Trophoblast cell (in vitro differentiated cells and primary cell): ENCODE measurements around the gene SAMM50.

Experiments
- DNase-seq, 2 donors: peaks; one replicate each; pipeline ENCODE4 v3.0.0-alpha.2; 2016
- H2AFZ ChIP-seq: 2 replicates; pipeline ENCODE4 v1.6.1; 2013; ENCODE audit warnings: low read length, moderate library complexity, mild to moderate bottlenecking; ENCODE audit not compliant: insufficient read depth, poor library complexity
- H2AK5ac ChIP-seq: 2 replicates; pipeline ENCODE4 v1.6.1; 2013; ENCODE audit warnings: mild to moderate bottlenecking, low read length
- H2BK120ac ChIP-seq: 2 replicates; pipeline ENCODE4 v1.6.1; 2013; ENCODE audit warnings: low read length, mild to moderate bottlenecking, moderate library complexity; ENCODE audit not compliant: insufficient read depth, poor library complexity
- H2BK12ac ChIP-seq: 2 replicates; pipeline ENCODE4 v1.6.1; 2013; ENCODE audit warnings: mild to moderate bottlenecking, low read length, moderate library complexity
- H2BK5ac ChIP-seq: 2 replicates; pipeline ENCODE4 v1.6.1; 2013; ENCODE audit warnings: low read length, low read depth, moderate library complexity, mild to moderate bottlenecking; ENCODE audit not compliant: poor library complexity
- H3K14ac ChIP-seq: 2 replicates; pipeline ENCODE4 v1.6.1; 2013; ENCODE audit warnings: mild to moderate bottlenecking, low read length
- H3K18ac ChIP-seq: 2 replicates; pipeline ENCODE4 v1.6.1; 2013; ENCODE audit warnings: mild to moderate bottlenecking, low read length
- H3K23ac ChIP-seq: 2 replicates; pipeline ENCODE4 v1.6.1; 2013; ENCODE audit warnings: low read length
- H3K27ac ChIP-seq: 2 replicates; pipeline ENCODE4 v1.5.1; 2013; ENCODE audit warnings: low read depth, mild to moderate bottlenecking, inconsistent platforms, low read length, moderate library complexity
- H3K27me3 ChIP-seq: 2 replicates; pipeline ENCODE4 v1.6.1; 2013; ENCODE audit warnings: inconsistent platforms, mild to moderate bottlenecking, low read length, moderate library complexity; ENCODE audit not compliant: insufficient read depth
- H3K36me3 ChIP-seq, 2 experiments: 1 replicate in 1 of 2; 2 replicates in 1 of 2; pipeline ENCODE4 v1.6.1; 2013; ENCODE audit warnings: low read length in 2 of 2, mild to moderate bottlenecking in 2 of 2, moderate library complexity in 1 of 2; ENCODE audit not compliant: insufficient read depth in 2 of 2, control insufficient read depth in 1 of 2
- H3K4ac ChIP-seq: 2 replicates; pipeline ENCODE4 v1.6.1; 2013; ENCODE audit warnings: low read depth, mild to moderate bottlenecking, low read length, moderate library complexity
- H3K4me1 ChIP-seq, 2 experiments: 1 replicate in 1 of 2; 2 replicates in 1 of 2; pipeline ENCODE4 v1.6.1; 2013; ENCODE audit warnings: low read length in 2 of 2, mild to moderate bottlenecking in 2 of 2, moderate library complexity in 1 of 2; ENCODE audit not compliant: insufficient read depth in 2 of 2, control insufficient read depth in 1 of 2
- H3K4me2 ChIP-seq: 2 replicates; pipeline ENCODE4 v1.6.1; 2013; ENCODE audit warnings: inconsistent platforms, mild to moderate bottlenecking, low read length, moderate library complexity
- H3K4me3 ChIP-seq: 2 replicates; pipeline ENCODE4 v1.5.1; 2013; ENCODE audit warnings: mild to moderate bottlenecking, low read depth, low read length, inconsistent platforms
- H3K79me1 ChIP-seq: one replicate; pipeline ENCODE4 v1.6.1; 2013; ENCODE audit warnings: low read length
- H3K79me2 ChIP-seq: 2 replicates; pipeline ENCODE4 v1.6.1; 2013; ENCODE audit warnings: low read length, mild to moderate bottlenecking; ENCODE audit not compliant: control insufficient read depth, insufficient read depth, poor library complexity
- H3K9ac ChIP-seq: 2 replicates; pipeline ENCODE4 v1.6.1; 2013; ENCODE audit warnings: mild to moderate bottlenecking, low read length
- H3K9me3 ChIP-seq: 2 replicates; pipeline ENCODE4 v1.6.1; 2013; ENCODE audit warnings: low read depth, mild to moderate bottlenecking, control low read depth, inconsistent platforms, low read length; ENCODE audit not compliant: insufficient read depth
- H4K12ac ChIP-seq: 2 replicates; pipeline ENCODE4 v1.6.1; 2013; ENCODE audit warnings: low read depth, mild to moderate bottlenecking, low read length, moderate library complexity
- H4K8ac ChIP-seq: 2 replicates; pipeline ENCODE4 v1.6.1; 2013; ENCODE audit warnings: low read depth, mild to moderate bottlenecking, low read length, moderate library complexity
- H4K91ac ChIP-seq: one replicate; pipeline ENCODE4 v1.6.1; 2013; ENCODE audit warnings: low read depth, mild to moderate bottlenecking, low read length, moderate library complexity
- WGBS: extraction: QIAGEN DNeasy Blood & Tissue Kit; methylation state at CpG from one replicate; pipeline ENCODE4 v1.1.7; 2013; ENCODE audit warnings: missing lambda C conversion rate; ENCODE audit not compliant: insufficient read length, insufficient coverage; ENCODE audit errors: extremely low coverage; 5-methylcytosine and 5-hydroxymethylcytosine counted together

Gene SAMM50

DNA sequence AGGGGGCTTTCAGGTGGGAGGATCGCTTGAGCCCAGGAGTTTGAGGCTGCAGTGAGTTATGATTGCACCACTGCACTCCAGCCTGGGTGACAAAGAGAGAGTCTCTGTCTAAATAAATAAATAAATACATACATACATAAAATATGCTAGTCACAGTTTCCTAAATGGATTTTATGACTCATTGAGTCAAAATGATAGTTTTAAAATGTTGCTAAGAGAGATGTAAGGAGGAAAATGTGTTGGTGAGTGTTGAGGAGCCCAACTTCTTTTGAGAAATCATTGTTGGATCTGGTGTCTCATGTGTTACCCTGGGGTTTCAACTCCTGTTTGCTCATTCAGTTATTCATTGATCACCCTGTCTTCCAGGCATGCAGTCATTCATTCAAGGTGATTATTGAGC lies 89.9 kb downstream of the SAMM50 start:
- Histone ChIP-seq H3K79me2 (no peaks in the 10 kb centered on the region), H3K18ac (no peak overlapping the region), H2AFZ (no peak overlapping the region), H2BK12ac (no peak overlapping the region), H3K27ac (no peak overlapping the region), H3K9me3 (no peaks in the 10 kb centered on the region), H3K9ac (peak overlapping the region; percentile 76), H3K14ac (no peak overlapping the region), H2BK5ac (no peak overlapping the region), H3K4me1 (no peaks in the 10 kb centered on the region), H4K91ac (no peak overlapping the region), H3K36me3 (no peaks in the 10 kb centered on the region), H3K4ac (no peak overlapping the region), H3K23ac (no peak overlapping the region), H2AK5ac (no peak overlapping the region), H3K4me3 (no peak overlapping the region), H3K27me3 (no peaks in the 10 kb centered on the region), H3K4me2 (no peak overlapping the region), H4K8ac (no peak overlapping the region), H4K12ac (no peak overlapping the region), H3K79me1 (no peaks in the 10 kb centered on the region), H2BK120ac (no peak overlapping the region)
- no CpG with 5 or more reads among the region's 1 CpG for WGBS
- DNase-seq, result no peak
